NCI-H1105 (cell line): ENCODE results near the gene SLC15A4.
"Not testable (repeated sequence)": the region's sequence is repeated elsewhere in the genome, so short reads cannot be mapped to it uniquely, and the experiment has no call there.

Source experiments
- DNase-seq: peaks from one replicate; lab custom pipeline; 2025; lab: John Stamatoyannopoulos, UW

SLC15A4 gene

DNA sequence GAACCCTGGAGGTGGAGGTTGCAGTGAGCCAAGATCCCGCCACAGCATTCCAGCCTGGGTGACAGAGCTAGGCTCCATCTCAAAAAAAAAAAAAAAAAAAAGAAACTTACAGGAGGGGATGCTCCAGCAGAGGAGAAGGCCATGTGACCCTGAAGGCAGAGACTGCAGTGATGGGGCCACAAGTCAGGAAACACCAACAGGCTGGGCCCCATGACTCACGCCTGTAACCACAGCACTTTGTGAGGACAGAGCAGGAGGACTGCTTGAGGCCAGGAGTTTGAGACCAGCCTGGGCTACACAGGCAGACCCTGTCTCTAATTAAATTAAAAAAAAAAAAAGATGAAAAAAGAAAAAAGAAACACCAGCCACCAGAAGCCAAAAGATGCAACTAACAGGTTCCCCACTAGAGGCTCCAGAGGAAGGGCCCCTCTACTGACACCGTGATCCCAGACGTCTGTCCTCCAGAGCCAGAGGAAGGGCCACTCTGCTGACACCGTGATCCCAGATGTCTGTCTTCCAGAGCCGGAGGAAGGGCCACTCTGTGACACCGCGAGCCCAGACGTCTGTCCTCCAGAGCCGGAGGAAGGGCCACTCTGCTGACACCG is 20.4 kb upstream of the SLC15A4 start:
- no peak for DNase-seq

- DNase-seq, result no peak
Measured at GRCh38 chr12:128843538-128843937, 19.8 kb upstream of the SLC15A4 start.

DNA sequence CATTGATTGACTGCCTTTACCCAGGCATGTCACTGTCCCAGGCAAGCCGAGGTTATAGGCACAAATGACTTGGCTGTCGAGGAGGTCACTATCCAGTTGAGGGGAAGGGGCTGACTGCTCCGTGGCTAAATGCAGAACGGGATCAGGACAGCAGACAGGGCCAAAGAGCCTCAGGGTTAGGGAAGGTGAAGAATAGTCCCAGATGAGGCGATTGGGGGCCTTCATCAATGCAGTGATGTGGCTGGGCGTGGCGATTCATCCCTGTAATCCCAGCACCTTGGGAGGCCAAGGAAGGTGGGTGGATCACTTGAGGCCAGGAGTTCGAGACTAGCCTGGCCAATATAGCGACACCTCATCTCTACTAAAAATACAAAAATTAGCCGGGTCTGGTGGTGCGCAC is 18.8 kb upstream of the SLC15A4 start:
- DNase-seq, result no peak

GRCh38 chr12:128840862-128841468 is 17.2 kb upstream of the SLC15A4 start:
- peak; percentile 36 for DNase-seq

DNA sequence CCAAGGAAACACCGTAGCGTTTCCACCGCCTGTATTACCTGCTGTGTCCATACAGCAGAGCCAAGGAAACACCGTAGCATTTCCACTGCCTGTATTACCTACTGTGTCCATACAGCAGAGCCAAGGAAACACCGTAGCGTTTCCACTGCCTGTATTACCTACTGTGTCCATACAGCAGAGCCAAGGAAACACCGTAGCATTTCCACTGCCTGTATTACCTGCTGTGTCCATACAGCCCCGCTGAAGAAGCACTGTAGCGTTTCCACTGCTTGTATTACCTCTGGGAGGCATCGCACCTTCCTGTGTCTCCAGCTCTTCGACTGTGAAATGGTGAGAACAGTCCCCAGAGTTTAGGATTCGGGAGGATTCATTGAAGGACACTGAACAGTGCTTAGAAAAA is 16.1 kb upstream of the SLC15A4 start:
- DNase-seq, result not testable (repeated sequence)

DNA sequence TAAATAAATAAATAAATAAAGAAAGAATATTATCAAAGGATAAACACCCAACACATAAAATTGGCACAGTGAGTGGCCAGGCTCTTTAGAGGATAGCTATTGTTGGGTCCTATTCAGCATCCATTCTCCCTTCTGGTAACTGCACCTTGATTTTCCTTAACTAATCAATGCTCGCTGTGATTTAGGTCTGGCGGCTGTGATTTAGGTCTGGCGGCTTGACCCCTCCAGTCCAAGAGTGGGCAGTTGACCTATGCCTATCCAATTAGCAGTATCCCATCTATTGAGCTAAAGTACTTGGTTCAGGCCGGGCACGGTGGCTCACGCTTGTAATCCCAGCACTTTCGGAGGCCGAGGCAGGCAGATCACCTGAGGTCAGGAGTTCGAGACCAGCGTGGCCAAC is 9.7 kb upstream of the SLC15A4 start:
- no peak for DNase-seq

DNA sequence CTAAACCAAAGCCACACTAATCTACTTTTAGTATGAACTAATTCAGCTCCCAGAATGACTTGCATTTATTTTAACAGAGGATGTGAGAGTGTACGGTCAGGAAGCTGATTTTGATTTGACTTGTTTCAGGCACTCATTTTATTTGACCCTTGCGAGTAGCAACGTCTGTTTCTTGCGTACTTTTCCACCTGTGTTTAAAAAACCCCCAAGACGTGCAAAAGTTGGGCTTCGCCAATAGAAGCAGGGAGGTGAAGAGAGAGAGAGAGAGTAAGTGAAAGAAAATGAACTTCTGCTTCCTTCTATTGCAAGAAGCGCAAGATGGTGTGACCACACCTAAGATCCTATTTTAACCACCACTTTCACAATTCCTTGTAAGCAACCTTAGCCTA is 6.7 kb upstream of the SLC15A4 start:
- no peak for DNase-seq

DNA sequence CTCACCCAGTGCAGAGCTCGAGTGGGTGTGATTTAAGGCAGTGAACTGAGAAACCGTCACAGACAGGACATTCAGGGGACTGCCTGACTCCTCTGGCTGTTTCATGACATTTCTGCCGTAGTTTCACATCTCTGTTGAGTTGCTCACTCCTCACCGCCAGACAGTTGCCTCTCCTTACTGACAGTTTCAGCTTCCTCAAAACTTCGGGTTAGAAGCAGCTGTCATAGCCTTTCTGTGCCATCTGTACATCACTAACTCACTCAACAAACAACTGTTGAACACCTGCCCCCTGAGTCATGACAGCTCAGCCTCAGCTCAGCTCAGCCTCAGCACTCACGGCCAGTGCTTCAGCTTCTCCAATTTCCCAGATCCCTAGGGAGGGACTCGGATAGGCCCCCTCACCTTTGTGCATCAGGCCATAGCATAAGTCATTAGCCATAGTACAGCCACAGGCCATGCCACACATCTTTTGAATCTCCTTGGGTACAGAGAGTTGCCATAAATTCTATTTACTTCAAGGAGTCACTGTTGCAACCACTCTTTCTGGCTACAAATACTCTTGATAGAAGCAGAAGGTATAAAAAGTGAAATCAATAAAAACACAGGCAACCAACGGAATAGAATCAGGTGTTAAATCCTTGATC is 6.2 kb upstream of the SLC15A4 start:
- no peak for DNase-seq

GRCh38 chr12:128827724-128828123 is 4.0 kb upstream of the SLC15A4 start:
- DNase-seq, result no peak

DNA sequence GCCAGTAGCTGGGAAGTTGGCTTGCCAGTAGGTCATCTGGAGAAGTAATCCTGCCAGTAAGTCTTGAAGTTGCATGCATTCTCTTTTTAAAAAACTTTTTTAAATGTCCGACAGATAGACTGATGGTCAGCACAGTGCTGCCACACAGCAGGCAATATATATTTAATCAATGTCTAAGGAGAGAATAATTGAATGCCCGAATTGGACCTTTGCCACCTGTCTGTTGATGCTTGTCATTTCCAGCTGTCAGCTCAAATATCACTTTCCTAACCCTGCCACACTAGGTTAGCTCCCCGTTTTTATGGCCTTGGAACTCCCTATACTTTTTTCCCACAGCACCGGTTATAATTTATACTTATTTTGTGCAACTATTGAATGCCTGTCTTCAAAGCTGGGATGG is 2.1 kb upstream of the SLC15A4 start:
- DNase-seq, result peak; percentile 47

DNA sequence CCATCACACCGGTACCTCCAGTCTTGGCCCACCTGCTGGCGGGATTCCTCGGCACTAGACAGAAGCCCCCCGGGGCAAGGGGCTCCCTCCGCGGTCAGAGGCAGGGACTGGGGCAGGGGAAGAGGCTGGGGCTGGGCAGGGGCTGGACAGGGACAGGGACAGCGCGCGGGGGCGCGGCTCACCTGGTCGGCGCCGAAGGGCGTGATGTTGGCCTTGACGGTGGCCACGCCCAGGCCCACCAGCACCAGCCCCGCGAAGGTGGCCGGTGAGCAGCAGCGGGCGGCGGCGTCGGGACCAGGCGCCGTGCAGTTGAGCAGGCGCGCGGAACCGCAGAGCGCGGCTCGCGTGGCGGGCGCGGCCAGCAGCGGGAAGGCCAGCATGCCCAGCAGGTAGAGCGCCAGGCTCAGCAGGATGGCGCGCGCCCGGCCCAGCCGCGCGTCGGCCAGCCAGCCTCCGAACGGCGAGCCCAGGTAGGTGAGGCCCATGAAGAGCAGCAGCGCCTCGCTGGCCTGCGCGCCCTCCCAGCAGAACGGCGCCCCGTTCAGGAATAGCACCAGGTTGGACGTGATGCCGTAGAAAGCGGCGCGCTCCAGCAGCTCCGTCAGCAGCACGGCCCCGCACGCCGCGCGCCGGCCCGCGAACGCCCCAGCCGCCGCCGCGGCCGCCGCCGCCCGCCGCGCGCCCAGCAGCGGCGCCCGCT is 392 bp downstream of the SLC15A4 start:
- peak; percentile 45 for DNase-seq

DNA sequence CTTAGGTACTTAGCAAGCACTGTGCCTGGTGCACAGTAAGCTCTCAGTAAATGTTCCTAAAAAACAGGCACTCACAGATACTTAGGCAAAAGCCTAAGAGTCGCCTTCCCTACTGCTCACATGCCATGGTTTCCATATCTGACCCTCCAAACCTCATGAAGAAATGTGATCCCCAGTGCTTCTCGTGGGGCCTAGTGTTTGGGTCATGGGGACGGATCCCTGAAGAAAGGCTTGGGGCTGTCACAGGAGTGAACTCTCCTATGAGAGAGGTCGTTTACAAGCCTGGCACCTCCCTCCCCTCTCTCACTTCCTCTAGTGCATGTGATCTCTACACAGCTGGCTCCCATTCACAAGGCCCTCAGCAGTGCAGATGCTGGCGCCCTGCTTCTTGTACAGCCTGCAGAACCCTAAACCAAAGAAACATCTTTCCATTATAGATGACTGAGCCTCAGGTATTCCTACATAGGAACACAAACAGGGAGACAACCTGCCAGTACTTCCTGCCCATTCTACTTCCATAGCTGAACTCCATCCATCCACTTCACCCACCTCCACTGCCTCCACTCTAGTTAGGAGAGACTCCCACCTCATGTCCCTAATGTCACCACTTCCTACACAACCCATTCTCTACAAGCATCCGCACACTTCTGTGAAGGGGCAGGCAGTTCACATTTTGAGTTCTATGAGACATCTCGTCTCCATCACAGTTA is 2.9 kb downstream of the SLC15A4 start:
- DNase-seq, result no peak

DNA sequence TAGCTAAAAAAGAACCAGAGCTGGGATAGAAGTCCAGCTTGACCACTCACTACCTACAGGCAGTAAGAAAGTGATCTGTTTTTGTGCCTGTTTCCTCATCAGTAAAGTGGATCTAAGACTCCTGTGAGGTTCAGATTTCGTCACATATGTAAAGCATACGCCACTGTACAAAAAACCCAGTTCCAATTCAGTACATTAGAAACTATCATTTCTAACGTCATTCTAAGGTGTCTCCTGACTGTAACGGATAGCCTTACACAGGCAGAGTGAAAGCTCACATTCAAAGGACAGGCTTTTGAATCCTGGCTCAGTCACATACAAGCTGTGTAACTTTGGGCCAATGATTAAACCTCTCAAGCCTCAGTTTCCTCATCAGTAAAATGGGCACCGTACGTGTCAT is 3.5 kb downstream of the SLC15A4 start:
- DNase-seq, result no peak

- no peak for DNase-seq
Measured at GRCh38 chr12:128819293-128820144, 4.2 kb downstream of the SLC15A4 start.

DNA sequence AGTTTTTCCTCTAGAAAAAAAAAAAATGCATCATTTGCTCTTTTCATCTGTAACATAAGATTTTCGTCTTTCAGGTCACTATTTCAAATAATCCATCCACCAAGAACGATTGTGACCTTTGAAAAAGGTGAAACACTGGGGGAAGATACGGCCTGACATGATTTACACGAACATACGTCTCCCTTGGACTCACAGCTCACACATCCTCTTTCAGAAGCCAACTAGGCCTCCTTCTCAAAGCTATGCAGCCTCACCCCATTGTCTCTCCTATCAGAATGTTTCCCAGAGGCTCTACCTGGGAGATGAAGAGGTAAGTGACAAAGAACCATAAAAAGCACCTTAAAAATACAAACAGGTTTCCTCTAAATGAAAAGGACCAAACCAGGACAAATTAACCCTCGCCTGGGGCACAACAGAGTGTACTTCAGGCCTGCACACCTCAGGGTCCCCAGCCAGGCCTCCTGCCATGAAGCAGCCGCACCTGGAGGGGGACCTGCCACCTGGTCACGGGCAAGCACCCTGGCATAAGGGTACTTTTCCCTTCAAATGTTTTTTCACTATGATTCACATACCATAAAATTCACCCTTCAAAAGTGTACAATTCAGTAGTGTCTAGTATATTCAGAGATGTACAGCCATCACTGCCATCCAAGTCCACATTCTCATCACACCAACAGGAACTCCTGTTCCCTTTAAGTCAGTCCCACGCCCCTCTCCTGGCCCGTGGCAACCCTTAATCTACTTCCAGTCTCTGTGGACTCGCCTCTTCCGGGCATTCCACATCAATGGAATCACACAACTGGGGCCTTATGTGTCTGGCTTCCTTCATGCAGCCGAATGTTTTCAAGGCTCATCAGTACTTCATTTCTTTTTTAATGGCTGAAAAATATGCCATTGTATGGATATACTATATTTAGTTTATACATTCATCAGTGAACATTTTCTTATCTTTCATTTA is 5.4 kb downstream of the SLC15A4 start:
- DNase-seq, result no peak

- DNase-seq, result no peak
Measured at GRCh38 chr12:128817111-128818015, 6.4 kb downstream of the SLC15A4 start.

DNA sequence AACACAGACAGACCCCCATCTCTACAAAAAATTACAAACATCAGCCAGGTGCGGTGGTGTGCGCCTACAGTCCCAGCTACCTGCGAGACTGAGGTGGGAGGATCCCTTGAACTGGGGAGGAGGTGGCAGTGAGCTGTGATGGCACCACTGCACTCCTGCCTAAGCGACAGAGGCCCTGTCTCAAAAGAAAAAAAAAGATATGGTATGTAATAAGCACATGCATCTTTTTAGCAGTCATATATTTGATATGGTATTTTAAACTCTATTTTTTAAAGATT is 7.2 kb downstream of the SLC15A4 start:
- DNase-seq, result no peak

DNA sequence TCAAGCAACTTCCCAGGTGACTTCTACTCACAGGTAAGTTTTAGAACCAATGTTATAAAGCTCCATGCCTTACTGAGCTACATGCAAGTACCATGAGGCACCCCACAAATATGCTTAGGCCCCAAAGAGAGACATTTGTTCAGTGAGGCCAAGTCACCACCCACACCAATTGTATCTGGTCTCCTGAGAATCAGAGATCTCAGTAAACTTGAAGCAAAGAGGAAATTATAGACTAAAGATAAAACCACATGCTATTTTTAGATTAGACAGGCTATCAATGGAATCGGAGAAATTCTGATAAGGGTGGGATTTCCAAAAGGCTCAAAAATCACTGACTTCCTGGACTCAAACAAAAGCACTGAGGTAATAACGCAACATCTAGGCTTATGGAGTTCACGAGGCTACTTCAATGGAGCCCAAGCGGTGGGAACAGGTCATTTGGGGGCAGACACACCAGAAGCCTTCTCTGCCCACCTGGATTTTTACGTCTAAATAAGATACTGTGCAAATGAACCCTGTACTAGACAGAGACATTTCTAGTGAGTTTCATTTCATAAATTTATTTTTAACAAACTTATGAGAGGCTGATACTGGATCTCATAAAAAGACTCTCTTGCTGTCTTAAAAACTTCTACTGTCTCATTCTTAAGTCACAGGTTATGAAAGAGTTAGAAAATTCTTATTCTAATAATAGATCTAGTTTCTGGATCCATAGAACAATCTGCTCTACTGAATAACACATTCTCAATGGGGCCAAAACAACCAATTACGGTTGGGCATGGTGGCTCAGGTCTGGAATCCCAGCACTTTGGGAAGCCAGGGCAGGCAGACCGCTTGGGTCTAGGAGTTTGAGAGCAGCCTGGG is 7.7 kb downstream of the SLC15A4 start:
- no peak for DNase-seq
